HL-60/S4 (cell line): ENCODE results near the gene PDE1C.

ENCODE experiments used
- in situ Hi-C: fragments of 300-500 bp; cut with MboI; formaldehyde crosslinking; loops from 2 replicates; pipeline ENCODE4 v1.14.3; 2022; ENCODE audit warnings: low sequenced_read_pairs

Gene PDE1C

DNA sequence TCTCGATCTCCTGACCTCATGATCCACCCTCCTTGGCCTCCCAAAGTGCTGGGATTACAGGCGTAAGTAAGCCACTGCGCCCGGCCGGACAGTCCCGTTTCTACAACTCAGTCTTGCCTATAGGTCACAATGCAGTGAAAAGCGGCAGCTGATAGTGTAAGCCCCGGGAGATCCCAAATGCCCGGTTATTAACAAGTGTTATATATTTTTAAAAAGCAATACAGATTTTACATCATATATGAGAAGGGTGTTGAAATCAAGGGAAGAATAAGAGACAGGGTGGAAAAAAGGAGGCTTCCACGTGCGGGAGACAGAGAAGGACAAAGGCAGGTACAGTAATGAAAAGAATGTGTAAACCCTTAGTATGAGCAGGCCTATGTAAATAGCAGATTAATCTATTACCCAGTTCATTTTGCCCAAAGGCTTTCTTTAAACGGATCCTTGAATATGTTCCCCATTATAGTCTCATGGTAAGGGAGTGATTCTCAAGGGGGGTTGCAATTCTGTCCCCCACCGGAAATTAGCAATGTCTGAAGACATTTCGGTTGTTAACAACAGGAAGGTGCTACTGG, 170.8 kb downstream of the PDE1C start:
- in situ Hi-C loops: no loop called here

DNA sequence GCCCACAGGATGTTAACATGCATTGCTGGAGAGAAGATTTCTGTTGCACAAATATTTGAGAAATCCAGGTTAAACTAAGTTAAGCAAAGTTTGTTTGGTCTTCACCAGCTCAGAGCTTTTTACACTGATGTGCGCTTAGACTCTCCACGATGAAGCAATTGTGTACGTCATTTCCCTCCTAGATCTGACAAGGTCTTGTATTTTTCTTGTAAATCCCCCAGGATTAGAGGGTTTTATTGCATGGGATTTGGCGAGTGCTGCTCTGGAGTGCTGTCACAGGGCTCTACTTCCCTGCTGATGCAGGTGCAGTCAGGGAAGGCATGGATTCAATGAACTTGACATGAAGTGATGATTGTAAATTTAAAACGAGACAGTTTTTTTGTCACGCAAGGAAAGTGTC, 173.3 kb downstream of the PDE1C start:
- in situ Hi-C loops: no loop called here

DNA sequence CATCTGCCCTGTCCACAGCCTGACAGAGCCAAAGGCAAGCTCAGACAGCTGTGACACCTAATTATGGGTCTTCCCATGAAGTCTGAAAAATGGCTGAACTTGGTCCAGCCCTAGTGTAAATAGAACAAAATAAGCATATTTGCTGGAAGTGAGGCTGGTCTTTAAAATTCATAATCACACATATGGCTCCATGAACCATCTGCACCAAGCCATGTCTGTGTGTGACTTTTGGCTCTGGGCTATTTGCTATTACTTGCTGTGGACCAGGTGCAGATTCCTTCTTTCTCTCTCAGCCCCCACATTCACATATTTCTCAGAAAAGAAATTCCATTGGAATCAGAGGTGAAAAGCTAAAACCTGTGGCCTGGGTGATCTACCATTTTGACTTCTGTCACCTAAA, 175.9 kb downstream of the PDE1C start:
- in situ Hi-C loops: no loop called here

DNA sequence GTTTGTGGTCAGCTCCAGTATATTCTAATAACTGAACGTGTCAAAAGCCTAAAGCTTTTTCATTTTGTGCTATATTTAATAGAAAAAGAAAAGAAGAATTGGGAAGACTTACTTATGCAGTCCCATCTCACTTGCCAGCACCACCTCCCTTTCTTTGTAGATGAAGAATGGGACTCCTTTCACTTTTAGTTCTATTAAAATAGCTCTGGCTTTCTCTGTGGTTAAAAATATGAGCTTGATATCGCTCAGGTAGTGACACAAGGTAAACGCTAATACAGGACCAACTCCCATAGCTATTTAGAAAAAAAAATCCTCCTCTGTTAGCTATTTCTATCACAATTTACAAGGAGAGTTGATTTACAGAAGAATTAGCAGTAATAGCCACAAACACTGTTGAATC, 176.8 kb downstream of the PDE1C start:
- in situ Hi-C loops: no loop called here

DNA sequence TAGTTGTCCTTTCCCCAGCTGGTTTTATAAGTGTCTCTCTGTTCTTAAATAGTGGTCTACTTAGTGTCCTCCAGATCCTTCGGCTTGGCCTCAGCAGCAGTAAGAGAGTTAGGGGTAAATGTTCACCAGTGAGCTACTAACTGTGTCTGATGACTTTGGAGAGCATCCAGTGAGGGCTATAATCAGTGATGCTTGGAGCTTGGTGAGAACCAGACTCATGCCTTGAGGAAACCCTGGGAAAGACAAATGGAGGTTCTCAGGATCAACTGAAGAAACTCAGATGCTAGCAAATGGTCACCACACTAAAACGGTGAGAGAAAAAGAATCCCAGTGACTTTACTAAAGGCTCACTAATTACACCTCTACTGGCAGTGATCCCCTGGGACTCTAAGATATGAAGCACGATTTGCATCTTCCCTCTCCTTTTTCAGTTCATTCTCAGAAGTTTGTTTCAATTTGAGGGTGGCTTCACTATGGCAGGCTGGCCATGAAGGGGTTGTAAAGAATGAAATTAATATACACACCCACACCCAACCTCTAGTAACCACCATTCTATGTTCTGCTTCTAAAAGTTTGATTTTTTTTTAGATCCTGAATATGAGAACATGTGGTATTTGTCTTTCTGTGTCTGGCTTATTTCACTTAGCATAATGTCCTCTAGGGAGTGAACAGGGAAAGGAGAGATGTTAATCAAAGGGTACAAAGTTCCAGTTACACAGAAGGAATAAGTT, 177.9 kb downstream of the PDE1C start:
- in situ Hi-C loops: no loop called here

DNA sequence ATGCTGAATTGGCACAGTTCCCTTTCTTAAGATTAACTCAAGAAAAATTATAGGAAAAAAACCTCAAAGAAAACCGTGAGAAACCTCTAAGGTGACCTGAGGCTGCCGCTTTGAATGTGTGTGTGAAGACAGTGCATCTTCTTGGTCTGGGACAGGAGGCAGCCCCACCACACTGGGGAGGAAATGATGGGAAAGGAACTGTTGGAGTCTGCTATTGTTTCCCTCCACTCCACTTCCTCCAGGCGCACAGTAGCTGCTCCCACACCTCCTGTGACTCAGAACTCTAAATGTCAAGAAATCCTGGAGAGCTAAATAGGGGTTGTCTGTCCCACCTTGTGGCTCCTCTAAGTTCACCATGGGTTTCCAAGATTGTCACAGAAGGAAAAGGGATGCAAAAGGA, 179.4 kb downstream of the PDE1C start:
- in situ Hi-C loops: no loop called here

DNA sequence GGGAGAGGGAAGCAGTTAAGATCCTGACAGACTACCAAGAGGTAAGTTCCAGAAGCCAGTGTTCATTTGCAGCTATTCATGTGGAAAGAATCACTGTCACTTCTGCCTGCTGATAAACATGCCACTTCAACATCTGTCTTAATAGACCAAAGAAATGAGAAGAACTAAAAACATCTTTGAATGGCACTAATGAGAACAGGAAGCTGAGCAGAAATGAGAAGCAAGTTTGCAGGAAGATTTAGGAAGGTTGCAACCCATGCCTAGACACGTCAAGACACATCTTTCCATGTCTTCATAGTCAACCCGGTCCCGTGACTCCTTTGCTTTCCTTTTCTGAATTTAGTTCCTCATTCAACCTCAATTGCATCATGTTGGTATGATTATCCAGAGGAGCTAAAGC, 180.0 kb downstream of the PDE1C start:
- in situ Hi-C loops: no loop called here

DNA sequence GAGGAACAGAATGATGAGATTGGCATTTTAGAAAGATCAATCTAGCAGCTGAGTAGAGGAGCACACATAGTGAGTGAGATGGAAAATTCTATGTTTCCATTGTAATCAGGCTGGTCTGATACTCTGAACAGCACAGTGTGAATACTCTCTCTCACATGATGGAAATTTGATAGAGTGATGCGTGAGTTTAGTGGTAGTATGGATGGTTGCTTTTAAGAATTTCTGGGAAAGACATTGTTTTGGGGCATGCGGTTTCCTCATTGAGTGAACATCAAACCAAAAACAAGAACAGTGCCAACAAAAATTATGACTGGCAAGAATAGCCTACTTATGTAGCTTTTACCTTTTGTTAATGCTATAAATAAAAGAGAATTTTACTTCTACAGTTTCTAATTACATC, 183.2 kb downstream of the PDE1C start:
- in situ Hi-C loops: no loop called here

DNA sequence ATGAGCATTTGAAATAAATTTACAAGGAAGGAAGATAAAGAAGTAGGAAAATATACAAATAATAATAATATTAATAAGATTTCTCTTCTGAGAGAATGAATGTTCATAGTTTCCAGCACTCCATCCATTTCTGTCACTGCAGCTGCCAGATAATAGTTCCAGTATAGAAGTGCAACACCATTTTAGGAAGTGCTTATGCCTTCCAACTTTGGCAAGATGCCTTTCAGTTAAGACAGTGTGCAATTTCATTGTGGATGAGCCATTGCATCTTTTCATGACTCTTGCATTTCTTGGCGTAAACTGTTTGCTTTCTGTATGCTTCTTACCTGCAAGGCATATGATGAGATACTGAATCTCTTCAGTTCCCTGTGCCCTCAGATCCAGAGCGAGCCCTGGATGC, 185.0 kb downstream of the PDE1C start:
- in situ Hi-C loops: no loop called here

DNA sequence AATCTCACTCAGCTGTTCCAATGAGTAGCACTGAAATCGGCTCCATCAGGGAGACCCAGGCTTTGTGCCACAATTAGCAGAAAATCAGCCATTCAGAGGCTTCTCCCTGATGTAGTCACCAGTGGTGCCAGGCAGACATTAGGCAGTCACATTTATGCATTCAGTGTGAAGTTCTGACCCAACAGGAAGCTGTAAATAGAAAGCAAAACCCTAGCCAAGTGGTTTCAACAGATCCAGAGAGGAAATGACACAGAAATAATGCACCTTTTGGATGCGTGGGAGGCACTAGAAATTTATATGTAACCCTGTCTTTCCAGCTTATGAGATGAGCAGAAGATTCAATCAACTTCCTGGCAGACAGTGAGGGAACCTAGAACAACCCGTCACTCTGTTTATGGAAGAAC, 186.4 kb downstream of the PDE1C start:
- in situ Hi-C loops: no loop called here

DNA sequence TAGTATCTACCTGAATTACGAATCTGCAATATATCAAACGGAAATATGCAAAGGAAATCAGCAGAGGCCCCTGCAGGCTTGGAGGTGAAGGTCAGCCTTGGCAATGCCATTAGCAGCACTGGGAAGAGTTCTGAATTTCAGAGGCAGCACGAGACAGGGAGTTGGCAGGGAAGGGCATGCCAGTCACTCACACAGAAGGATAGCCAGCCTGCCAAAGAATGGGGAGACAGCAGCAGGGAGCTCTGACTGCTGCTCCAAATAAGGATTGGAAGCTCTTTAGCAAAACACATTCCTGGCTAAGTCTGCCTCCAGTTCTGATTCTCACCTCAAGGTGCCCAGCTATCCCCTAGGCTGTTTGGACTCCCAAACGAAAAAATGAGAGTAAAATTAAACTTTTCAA, 188.0 kb downstream of the PDE1C start:
- in situ Hi-C loops: no loop called here

DNA sequence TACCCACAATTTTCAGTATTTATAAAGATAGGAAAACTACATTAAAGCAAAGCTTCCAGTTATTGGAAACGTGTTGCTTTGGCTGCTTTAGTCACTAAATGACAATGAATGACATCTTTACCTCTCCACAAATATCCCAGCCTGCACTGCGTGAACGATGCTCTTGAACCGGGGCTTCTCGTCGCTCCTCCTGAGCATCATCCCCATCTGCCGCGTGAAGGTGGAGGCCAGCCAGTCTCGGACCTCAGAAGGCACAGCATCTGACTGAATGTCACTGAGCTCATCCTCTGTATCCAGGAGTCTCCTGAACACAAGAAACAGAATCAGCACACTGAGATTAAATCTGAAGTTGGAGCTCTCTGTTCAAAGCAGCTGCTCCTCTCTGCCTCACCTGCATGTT, 191.3 kb downstream of the PDE1C start:
- in situ Hi-C loops: no loop called here

DNA sequence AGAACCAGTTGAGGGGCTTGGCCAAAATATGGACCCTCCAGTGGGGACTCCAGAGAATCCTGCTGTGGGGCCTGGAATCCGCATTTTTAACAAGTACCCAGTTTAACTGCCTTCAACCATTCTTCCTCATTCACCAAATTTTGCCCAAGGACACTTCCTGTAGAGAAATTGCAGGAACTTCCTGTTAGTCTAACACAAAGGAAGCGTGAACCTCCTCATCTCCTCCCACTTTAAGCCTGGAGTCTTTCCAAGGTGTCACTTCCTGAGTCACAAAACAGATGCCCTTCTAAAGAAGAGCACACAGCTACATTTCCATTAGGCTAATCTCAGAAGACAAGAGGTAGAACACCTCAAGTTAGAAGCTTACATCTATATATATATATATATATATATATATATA, 194.8 kb downstream of the PDE1C start:
- in situ Hi-C loops: no loop called here

DNA sequence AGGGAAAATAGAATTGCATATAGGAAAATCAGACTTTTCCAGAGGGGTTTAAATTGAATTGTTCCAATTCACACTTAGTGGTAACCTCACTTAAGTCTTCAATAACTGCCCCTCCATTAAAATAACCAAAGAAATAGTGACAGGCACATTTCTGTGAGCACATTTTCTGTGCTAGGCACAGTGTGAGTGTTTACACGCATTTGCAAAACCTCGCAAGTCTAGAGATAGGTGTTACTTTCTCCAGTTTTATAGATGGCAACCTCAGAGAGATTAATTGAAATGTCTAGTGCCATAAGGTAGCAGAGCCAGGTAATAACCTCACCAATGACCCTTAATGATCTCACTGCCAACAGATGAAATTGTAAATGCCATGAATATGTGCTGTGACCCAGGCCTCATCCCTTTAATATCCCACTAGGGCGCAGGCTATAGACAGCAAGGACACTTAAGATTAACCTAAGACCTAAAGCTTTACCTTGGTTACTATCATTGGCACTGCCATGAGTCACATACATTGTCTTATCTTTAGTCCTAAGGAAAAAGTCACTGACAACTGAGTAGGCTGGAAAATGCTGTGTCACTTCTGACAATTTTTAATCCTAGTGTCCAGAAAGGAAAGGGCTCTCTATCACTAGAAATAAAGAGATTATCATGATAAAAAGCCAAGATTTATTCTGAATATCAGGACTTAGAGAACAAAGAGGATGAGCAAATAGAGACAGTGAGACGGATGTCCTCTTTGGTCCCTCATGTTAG, 195.4 kb downstream of the PDE1C start:
- in situ Hi-C loops: no loop called here

DNA sequence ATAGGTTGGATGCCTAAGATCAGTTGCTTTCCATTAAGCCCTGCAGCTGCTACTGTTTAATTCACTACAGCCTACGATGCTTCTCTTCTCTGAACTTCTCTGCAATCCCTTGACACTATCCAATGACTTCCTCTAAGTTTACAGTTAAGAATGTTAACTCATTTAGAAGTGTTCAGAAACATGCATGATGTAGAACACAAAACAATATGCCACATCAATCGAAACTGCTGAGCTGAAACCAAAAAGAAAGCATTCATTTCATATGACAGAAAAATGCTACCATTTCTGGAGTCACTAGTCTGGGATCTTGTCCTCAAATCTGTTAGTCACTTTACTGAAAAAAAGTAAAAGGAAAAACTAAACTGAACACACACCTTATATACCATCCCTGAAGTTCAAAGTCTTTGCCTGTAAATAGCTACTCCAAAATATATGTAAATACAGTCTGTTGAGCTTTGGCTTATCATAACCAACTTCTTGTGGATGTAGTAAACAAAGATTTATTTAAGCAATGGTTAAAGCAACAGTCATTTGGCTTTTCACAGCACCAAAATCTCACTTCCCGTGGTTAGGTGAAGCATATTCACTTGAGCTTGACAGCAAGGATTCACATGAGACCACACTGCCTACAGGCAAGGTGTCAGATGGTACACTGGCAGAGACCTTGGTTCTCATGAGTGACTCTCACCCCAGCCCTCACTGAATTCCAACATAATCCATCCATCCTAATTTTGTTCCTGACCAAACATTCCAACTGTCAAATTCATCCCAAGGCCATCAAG, 196.2 kb downstream of the PDE1C start:
- in situ Hi-C loops: no loop called here

DNA sequence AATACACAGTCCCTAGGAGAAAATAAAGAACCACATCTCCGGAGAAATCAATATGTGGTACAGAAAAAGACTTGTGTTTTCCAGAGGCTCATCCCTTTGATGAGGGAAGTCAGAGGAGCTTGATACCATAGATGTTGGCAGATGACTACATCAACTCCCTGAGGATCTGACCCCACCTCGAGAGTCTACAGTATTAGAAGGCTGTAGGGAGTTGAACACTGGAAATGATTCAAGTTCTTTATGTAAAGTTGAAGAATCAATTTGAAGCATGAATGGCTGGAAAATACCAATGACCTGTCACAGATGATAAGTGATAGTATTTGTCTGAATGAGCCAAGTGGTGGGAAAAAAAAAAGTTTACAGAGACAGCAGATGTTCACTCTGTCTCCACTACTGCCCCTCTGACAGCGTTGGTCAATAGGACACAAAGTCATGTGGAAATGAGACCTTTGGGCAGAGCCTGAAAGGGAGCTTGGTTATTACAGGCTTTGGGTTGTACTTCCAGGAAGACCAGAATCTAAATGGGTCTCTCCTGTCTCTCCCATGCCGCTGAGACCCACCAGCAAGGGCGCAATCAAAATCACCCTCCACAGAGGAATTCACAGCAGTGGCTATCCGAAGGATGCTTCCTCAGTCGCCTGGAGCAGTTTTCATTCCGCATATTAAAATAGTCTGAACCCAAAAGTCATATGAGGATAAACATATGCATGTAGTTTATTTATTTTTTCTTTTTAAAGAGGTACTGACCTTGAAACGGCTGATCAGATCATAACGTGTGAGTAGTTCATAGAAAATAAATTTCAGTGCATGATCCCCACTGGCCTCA, 197.4 kb downstream of the PDE1C start:
- in situ Hi-C loops: no loop called here

DNA sequence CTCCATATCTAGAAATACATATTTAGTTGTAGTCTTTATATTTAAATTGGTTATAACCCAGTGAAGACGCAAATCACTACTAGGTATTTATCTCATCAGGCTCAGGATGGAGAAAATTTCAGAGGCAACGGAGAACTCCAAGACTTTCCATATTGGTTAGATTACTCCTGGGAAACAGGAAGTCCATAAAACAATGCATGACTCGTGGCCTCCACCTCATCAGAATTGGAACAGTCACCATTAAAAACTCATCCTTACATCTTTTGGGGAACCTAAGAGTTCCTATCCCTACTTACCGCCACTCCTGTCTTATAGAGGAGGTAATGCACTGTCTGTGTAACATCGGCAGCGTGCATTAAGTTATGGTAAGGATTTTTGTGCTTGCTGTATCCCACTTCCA, 205.6 kb downstream of the PDE1C start:
- in situ Hi-C loops: no loop called here

DNA sequence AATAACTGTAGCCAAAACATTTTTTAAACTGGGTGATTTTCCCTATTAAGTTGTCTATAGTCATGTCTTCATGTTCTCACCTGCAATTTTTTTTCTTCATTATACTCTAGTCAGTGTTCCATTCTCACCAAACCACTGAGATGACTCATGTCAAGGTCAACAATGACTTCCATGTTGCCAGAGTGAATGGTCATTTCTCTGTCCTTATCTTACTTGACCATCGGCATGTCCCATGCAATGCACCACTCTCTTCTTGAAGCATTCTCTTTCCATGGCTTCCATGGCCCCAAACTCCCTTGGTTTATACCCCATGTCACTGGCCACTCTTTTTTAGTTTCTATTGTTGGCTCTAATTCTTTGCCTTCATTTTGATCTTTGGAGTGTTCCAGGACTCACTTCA, 209.3 kb downstream of the PDE1C start:
- in situ Hi-C loops: no loop called here

DNA sequence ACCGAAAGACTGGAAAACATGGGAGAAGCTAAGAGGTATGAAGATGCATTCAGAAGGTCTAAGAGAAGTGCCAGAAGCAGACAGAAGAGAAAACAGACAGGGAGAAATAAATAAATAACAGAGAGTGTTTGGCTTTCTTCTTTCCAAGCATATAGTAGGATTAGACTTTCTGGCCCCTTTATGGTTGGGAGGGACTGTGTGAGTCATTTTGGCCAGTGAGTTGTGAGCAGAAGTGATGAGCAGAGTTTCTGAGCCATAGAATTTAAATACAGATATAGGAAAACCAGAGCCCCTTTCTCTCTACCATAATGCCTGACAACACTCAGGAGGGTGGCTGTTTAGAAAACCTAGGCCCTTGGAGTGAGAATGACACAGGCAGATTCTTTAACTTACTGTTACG, 212.2 kb downstream of the PDE1C start:
- in situ Hi-C loops: no loop called here

DNA sequence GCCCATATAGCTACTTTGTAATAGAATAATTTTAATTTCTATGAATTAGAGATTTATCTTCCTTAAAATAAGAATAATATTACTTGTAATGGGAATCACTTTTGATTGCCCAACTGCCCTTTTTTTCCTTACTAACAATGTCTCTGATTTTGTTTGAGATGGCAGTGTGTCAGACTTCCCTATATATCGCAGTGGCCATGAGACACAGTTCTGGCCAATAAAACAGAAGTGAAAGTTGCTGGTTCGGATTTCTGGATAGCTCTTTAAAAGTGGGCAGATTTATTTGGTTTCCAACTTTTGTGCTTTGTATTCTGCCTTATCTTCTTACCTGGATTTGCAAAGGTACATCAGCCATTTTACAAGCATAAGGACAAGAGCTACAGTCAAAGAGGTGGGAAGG, 213.0 kb downstream of the PDE1C start:
- in situ Hi-C loops: no loop called here

DNA sequence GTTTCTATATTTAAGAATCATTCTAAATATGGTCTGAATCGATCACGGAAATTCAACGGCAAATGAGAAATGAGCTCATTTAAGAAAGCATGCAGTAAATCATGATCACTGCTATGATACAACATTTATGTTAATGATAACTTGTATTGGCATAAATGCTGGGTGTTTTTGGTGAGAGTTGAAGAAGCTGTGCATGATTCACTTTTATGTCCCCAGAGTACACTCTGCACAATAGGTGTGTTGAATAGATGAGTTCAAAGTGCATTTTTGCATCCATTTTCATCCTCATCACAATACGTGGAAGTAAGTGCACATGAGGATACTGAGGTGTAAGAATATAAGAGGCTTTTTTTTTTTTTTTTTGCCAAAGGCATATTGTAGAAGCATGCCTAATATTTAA, 213.9 kb downstream of the PDE1C start:
- in situ Hi-C loops: no loop called here
